Erythroblast (primary cell): ENCODE data around the gene VAV3.

Experiments
- GATA1 ChIP-seq: IDR thresholded peaks from 2 replicates; pipeline ENCODE4 v1.6.1; 2011; ENCODE audit warnings: low read depth, mild to moderate bottlenecking, control low read depth, low read length, moderate library complexity
- POLR2A ChIP-seq: IDR thresholded peaks from 2 replicates; pipeline ENCODE4 v1.6.1; 2011; ENCODE audit warnings: mild to moderate bottlenecking, low read length

- TF ChIP-seq POLR2A: no peak
- TF ChIP-seq GATA1: no peak
Measured at GRCh38 chr1:107710005-107710404, 255.0 kb downstream of the VAV3 start.
